WTC11 (cell line): ENCODE results near the gene RUNX1. TPM values are rescaled to one million over a fixed set of nuclear protein-coding genes. Genes with fewer than 3 reads are reported as not detected.

Experiments
- ATAC-seq: fragments of 200-7000 bp; cut with Tn5 transposase; 2 replicates; pipeline ENCODE4 v1.10.0; 2021; ENCODE audit warnings: mild to moderate bottlenecking, moderate library complexity
- CTCF ChIA-PET: fragments of 300-600 bp; sonication (Branson Sonifier 250); formaldehyde crosslinking; loops from one replicate; lab custom pipeline; 2021; ENCODE audit warnings: antibody characterized with exemption; lab: Charles Lee
- POLR2A ChIA-PET: fragments of 350-600 bp; sonication (Branson Sonifier 250); formaldehyde crosslinking; loops from one replicate; lab custom pipeline; 2021; ENCODE audit warnings: antibody characterized with exemption; lab: Charles Lee
- DNase-seq: peaks from one replicate; pipeline ENCODE4 v3.0.0; 2021; ENCODE audit warnings: low spot score
- H3K27ac Mint-ChIP-seq: 2 replicates; pipeline ENCODE4 v1.8.0; 2021; ENCODE audit warnings: mixed read lengths
- H3K27me3 Mint-ChIP-seq: 2 replicates; pipeline ENCODE4 v1.8.0; 2021; ENCODE audit warnings: low read depth, mild to moderate bottlenecking, moderate library complexity, mixed read lengths
- H3K36me3 Mint-ChIP-seq: 2 replicates; pipeline ENCODE4 v1.8.0; 2021; ENCODE audit warnings: mixed read lengths
- H3K4me1 Mint-ChIP-seq: 2 replicates; pipeline ENCODE4 v1.8.0; 2022; ENCODE audit warnings: mixed read lengths
- H3K4me3 Mint-ChIP-seq: 2 replicates; pipeline ENCODE4 v1.8.0; 2021; ENCODE audit warnings: mild to moderate bottlenecking, moderate library complexity, mixed read lengths
- H3K9me3 Mint-ChIP-seq: 2 replicates; pipeline ENCODE4 v1.8.0; 2021; ENCODE audit warnings: mixed read lengths
- CREM ChIP-seq: sonication (generic); formaldehyde crosslinking; IDR thresholded peaks from 2 replicates; pipeline ENCODE4 v1.8.1; 2022; ENCODE audit warnings: mild to moderate bottlenecking, missing genetic modification reagents, moderate library complexity
- E2F4 ChIP-seq: sonication (generic); formaldehyde crosslinking; IDR thresholded peaks from 2 replicates; pipeline ENCODE4 v1.8.1; 2022; ENCODE audit warnings: low read depth, mild to moderate bottlenecking, moderate library complexity, missing genetic modification reagents, borderline replicate concordance
- STAT6 ChIP-seq: sonication (generic); formaldehyde crosslinking; conservative IDR thresholded peaks from 2 replicates; pipeline ENCODE4 v1.8.1; 2023; ENCODE audit warnings: mild to moderate bottlenecking, low read depth, missing genetic modification reagents, moderate library complexity
- total RNA-seq: library from RNA; stranded (reverse); gene quantifications from 3 replicates; pipeline ENCODE4 v1.2.3, GENCODE V29; 2021
- TF ChIP-seq, protein P1 (sequence below): sonication (generic); formaldehyde crosslinking; IDR thresholded peaks from 2 replicates; pipeline ENCODE4 v1.8.0; 2022; ENCODE audit warnings: mild to moderate bottlenecking, missing genetic modification reagents
- TF ChIP-seq, protein P2 (sequence below): sonication (generic); formaldehyde crosslinking; IDR thresholded peaks from 2 replicates; pipeline ENCODE4 v1.8.1; 2022; ENCODE audit warnings: missing genetic modification reagents, borderline replicate concordance
- TF ChIP-seq, protein P3 (sequence below): fragments of 250-450 bp; sonication (Bioruptor Pico); IDR thresholded peaks from 2 replicates; pipeline ENCODE4 v1.9.0; 2021; ENCODE audit warnings: mild to moderate bottlenecking
- TF ChIP-seq, protein P4 (sequence below): fragments of 250-450 bp; sonication (Bioruptor Pico); IDR thresholded peaks from 2 replicates; pipeline ENCODE4 v1.9.0; 2021; ENCODE audit warnings: mild to moderate bottlenecking, borderline replicate concordance
- TF ChIP-seq, protein P5 (sequence below): sonication (generic); formaldehyde crosslinking; conservative IDR thresholded peaks from 2 replicates; pipeline ENCODE4 v1.8.1; 2022; ENCODE audit warnings: mild to moderate bottlenecking, missing genetic modification reagents
- TF ChIP-seq, protein P6 (sequence below): sonication (generic); formaldehyde crosslinking; IDR thresholded peaks from 2 replicates; pipeline ENCODE4 v1.8.0; 2022; ENCODE audit warnings: missing genetic modification reagents

The RUNX1 gene
- total RNA-seq, 1 experiment from 2014 or later: 2.2 TPM

DNA sequence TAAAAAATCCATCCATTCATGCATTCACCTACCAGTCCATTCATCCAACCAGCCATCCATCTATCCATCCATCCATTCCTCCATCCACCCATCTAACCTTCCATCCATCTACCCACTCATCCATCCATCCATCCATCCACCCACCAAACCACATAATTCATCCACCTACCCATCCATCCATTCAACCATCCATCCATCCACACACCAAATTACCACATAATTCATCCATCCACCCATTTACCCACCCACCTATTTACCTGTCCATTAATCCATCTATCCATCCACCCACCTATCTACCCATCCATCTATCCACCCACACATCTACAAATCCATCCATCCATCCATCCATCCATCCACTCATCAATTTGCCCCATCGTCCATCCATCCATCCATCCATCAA, 308.9 kb downstream of the RUNX1 start:
- Mint-ChIP-seq H3K4me1 (no peaks in the 10 kb centered on the region), H3K27me3 (no peaks in the 10 kb centered on the region; the same call in 1 of the 2 replicates), H3K4me3 (no peak overlapping the region), H3K9me3 (peaks cover 3% of the 10 kb centered on the region; the same call in 1 of the 2 replicates), H3K27ac (no peak overlapping the region), H3K36me3 (no peaks in the 10 kb centered on the region)
- CTCF ChIA-PET: no interaction called here
- ATAC-seq: no peak
- no peak for DNase-seq
- TF ChIP-seq, protein P1, sequence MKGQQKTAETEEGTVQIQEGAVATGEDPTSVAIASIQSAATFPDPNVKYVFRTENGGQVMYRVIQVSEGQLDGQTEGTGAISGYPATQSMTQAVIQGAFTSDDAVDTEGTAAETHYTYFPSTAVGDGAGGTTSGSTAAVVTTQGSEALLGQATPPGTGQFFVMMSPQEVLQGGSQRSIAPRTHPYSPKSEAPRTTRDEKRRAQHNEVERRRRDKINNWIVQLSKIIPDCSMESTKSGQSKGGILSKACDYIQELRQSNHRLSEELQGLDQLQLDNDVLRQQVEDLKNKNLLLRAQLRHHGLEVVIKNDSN (CRISPR knock-in tag): no peak
- TF ChIP-seq, protein P2, sequence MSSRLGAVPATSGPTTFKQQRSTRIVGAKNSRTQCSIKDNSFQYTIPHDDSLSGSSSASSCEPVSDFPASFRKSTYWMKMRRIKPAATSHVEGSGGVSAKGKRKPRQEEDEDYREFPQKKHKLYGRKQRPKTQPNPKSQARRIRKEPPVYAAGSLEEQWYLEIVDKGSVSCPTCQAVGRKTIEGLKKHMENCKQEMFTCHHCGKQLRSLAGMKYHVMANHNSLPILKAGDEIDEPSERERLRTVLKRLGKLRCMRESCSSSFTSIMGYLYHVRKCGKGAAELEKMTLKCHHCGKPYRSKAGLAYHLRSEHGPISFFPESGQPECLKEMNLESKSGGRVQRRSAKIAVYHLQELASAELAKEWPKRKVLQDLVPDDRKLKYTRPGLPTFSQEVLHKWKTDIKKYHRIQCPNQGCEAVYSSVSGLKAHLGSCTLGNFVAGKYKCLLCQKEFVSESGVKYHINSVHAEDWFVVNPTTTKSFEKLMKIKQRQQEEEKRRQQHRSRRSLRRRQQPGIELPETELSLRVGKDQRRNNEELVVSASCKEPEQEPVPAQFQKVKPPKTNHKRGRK (CRISPR knock-in tag): no peak
- TF ChIP-seq, protein P3, sequence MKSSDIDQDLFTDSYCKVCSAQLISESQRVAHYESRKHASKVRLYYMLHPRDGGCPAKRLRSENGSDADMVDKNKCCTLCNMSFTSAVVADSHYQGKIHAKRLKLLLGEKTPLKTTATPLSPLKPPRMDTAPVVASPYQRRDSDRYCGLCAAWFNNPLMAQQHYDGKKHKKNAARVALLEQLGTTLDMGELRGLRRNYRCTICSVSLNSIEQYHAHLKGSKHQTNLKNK (CRISPR knock-in tag): no peak
- TF ChIP-seq, protein P4, sequence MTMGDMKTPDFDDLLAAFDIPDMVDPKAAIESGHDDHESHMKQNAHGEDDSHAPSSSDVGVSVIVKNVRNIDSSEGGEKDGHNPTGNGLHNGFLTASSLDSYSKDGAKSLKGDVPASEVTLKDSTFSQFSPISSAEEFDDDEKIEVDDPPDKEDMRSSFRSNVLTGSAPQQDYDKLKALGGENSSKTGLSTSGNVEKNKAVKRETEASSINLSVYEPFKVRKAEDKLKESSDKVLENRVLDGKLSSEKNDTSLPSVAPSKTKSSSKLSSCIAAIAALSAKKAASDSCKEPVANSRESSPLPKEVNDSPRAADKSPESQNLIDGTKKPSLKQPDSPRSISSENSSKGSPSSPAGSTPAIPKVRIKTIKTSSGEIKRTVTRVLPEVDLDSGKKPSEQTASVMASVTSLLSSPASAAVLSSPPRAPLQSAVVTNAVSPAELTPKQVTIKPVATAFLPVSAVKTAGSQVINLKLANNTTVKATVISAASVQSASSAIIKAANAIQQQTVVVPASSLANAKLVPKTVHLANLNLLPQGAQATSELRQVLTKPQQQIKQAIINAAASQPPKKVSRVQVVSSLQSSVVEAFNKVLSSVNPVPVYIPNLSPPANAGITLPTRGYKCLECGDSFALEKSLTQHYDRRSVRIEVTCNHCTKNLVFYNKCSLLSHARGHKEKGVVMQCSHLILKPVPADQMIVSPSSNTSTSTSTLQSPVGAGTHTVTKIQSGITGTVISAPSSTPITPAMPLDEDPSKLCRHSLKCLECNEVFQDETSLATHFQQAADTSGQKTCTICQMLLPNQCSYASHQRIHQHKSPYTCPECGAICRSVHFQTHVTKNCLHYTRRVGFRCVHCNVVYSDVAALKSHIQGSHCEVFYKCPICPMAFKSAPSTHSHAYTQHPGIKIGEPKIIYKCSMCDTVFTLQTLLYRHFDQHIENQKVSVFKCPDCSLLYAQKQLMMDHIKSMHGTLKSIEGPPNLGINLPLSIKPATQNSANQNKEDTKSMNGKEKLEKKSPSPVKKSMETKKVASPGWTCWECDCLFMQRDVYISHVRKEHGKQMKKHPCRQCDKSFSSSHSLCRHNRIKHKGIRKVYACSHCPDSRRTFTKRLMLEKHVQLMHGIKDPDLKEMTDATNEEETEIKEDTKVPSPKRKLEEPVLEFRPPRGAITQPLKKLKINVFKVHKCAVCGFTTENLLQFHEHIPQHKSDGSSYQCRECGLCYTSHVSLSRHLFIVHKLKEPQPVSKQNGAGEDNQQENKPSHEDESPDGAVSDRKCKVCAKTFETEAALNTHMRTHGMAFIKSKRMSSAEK: no peak
- no peak for TF ChIP-seq CREM (CRISPR knock-in tag)
- TF ChIP-seq, protein P5, sequence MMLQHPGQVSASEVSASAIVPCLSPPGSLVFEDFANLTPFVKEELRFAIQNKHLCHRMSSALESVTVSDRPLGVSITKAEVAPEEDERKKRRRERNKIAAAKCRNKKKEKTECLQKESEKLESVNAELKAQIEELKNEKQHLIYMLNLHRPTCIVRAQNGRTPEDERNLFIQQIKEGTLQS (CRISPR knock-in tag): no peak
- TF ChIP-seq E2F4 (CRISPR knock-in tag): no peak
- TF ChIP-seq, protein P6, sequence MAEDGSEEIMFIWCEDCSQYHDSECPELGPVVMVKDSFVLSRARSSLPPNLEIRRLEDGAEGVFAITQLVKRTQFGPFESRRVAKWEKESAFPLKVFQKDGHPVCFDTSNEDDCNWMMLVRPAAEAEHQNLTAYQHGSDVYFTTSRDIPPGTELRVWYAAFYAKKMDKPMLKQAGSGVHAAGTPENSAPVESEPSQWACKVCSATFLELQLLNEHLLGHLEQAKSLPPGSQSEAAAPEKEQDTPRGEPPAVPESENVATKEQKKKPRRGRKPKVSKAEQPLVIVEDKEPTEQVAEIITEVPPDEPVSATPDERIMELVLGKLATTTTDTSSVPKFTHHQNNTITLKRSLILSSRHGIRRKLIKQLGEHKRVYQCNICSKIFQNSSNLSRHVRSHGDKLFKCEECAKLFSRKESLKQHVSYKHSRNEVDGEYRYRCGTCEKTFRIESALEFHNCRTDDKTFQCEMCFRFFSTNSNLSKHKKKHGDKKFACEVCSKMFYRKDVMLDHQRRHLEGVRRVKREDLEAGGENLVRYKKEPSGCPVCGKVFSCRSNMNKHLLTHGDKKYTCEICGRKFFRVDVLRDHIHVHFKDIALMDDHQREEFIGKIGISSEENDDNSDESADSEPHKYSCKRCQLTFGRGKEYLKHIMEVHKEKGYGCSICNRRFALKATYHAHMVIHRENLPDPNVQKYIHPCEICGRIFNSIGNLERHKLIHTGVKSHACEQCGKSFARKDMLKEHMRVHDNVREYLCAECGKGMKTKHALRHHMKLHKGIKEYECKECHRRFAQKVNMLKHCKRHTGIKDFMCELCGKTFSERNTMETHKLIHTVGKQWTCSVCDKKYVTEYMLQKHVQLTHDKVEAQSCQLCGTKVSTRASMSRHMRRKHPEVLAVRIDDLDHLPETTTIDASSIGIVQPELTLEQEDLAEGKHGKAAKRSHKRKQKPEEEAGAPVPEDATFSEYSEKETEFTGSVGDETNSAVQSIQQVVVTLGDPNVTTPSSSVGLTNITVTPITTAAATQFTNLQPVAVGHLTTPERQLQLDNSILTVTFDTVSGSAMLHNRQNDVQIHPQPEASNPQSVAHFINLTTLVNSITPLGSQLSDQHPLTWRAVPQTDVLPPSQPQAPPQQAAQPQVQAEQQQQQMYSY (CRISPR knock-in tag): no peak
- no peak for TF ChIP-seq STAT6 (CRISPR knock-in tag)
- TF ChIP-seq, all 79 proteins: peak for 0
- POLR2A ChIA-PET: no interaction called here
